GM12872 (cell line): ENCODE results near the gene ROR2.

Source experiments
- TF ChIP-seq, protein P1 (sequence below): IDR thresholded peaks from 3 replicates; pipeline ENCODE4 v1.5.1; 2011; ENCODE audit warnings: low read depth, mild to moderate bottlenecking, low read length, moderate library complexity; ENCODE audit not compliant: insufficient read depth

Gene ROR2

DNA sequence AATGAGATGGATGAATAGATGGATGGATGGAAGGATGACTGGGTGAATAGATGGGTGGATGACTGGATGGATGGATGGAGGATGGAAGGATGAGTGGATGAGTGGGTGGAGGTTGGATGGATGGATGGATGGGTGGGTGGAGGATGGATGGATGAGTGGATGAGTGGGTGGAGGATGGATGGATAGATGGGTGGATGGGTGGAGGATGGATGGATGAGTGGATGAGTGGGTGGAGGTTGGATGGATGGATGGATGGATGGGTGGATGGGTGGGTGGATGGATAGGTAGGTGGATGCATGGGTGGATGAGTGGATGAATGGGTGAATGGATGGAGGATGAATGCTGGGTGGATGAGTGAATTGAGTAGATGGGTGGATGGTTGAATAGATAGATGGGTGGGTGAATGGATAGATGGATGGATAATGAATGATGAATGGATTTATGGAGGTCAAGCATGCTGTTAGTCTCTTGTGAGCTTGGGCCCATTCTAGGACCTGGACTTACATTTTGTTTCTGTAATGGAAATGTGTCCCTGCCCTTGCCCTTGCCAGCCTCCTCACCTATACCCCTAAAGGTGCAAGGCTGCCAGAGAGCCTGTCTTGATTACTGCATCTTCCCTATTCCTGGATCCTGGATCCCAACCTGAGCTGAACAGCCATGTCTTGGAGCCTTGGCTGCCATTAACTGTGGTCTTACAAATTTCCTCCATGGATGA, 366.7 kb downstream of the ROR2 start:
- TF ChIP-seq, protein P1, sequence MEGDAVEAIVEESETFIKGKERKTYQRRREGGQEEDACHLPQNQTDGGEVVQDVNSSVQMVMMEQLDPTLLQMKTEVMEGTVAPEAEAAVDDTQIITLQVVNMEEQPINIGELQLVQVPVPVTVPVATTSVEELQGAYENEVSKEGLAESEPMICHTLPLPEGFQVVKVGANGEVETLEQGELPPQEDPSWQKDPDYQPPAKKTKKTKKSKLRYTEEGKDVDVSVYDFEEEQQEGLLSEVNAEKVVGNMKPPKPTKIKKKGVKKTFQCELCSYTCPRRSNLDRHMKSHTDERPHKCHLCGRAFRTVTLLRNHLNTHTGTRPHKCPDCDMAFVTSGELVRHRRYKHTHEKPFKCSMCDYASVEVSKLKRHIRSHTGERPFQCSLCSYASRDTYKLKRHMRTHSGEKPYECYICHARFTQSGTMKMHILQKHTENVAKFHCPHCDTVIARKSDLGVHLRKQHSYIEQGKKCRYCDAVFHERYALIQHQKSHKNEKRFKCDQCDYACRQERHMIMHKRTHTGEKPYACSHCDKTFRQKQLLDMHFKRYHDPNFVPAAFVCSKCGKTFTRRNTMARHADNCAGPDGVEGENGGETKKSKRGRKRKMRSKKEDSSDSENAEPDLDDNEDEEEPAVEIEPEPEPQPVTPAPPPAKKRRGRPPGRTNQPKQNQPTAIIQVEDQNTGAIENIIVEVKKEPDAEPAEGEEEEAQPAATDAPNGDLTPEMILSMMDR: no peak

DNA sequence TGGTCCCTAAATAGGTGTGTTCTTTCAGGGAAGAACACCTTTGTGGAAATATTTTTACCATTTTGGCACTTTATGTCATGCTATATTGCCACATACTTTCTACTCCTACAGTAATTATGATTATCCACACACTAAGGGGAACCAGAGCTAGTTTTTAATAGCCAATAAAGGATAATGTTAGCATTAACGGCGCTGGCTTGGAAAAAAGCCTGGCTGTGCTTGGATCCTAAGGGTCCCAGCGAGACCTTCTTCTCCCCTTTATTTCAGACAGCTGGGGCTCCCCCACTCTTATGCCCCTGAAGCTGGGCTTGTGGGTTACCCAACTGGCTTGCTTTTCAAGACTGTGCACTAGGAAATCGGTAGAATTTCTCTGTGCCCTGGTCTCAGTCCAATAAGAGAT, 367.8 kb downstream of the ROR2 start:
- TF ChIP-seq, protein P1: no peak

DNA sequence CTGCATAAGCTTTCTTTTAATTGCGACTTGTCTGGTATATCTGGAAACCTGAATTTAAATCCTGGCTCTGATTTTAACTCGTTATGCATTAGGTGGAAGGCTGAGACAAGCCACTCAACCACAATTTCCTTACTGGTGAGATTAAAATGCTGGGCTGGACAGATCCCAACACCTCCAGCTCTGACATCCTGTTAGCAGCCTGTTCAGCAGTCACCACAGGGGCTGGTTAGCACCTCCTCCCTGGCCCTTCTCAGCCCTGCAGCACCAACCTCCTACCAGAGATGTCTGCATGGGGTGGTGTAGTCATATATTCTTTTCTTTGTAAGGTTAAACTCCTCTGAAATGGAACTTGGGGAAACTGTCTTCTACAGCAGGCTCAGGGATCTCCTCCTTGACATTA, 369.9 kb downstream of the ROR2 start:
- TF ChIP-seq, protein P1: no peak

DNA sequence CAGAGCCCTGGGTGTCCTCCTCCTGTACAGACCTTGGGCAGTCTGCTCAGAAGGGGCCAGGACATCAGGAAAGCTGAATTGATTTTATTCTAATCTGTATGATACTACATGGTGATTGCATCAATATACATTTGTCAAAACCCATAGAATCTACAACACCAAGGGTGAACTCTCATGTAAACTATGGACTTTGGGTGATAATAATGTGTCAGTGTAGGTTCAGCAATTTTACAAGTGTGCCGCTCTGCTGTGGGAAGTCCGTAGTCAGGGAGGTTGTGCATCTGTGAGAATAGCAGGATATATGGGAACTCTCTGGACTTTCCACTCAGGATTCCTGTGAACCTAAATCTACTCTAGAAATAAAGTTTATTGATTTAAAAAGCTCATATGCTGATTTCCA, 371.1 kb downstream of the ROR2 start:
- TF ChIP-seq, protein P1: no peak

DNA sequence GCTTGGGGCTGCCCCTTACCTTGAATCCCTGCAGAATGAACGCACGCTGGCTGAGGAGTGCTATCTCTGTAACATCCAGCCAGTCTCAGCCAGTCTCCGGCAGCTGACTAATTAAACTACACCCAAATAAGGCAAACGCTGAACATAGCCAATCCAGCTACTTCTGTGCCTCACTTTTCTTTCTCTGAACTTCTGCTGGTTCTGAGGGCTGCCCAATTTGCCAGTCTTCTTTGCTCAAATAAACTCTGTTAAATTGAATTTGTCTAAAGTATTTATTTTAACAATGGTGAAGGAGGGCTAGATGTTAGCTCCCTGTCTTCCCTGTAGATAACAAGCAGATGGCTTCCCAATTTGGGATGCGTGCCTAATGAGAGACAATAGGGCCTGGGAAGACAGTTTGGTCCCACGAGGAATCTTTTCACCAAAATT, 372.4 kb downstream of the ROR2 start:
- TF ChIP-seq, protein P1: no peak

DNA sequence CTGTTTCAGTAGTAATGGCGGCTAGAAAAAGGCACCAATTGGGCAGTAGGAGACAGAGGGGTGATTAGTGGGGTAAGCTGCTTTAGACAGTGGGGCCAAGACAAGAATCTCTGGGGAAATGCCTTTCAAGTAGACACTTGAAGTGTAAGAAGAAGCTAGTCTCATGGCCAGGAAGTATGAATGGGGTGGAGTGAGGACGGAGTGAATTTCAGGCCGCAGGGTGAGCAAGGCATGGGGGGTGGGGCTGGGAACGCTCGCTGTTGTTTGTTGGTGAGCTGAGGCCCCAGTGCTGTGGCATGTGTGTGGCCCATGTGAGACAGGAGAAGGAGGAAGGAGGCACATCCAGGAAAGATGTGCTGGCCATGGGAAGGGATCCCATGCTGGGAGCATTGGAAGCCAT, 377.2 kb downstream of the ROR2 start:
- TF ChIP-seq, protein P1: no peak

DNA sequence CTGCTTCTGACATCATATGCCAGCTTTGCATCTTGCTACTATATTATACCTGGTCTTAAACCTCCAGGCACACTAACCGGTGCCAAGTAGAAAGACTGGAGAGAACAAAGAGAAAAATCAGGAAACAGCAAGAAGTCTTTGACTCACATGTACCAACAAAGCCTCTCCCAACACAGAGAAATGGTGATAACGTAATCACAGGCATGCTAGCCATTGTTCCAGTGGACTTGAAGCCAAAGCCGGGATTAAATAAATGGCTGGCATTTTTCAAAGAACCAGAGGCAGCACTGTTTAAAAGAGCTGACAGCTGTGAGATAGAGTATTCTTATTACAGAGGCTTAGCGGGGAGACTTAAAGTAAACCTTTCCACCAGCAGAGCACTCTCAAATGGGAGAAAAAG, 378.0 kb downstream of the ROR2 start:
- TF ChIP-seq, protein P1: no peak
